HepG2 (cell line): Measurements from ENCODE around the gene AASS. TPM values are rescaled to one million over a fixed set of nuclear protein-coding genes. Genes with fewer than 3 reads are reported as not detected.

ENCODE experiments used
- ATAC-seq: fragments of 200-7000 bp; cut with Tn5 transposase; 3 replicates; pipeline ENCODE4 v1.9.1; 2020; ENCODE audit warnings: mild to moderate bottlenecking, moderate library complexity
- BruUV-seq: library from RNA; stranded (reverse); fragments of 400-500 nt; replicated peaks from 2 replicates; lab custom pipeline; 2021; lab: Mats Ljungman, UMichigan
- CTCF ChIA-PET: fragments of 300-600 bp; formaldehyde crosslinking; extraction: SDS; loops from one replicate; lab custom pipeline; 2021; ENCODE audit warnings: low total read pairs, inconsistent platforms, low intra/inter-chr PET ratio; lab: Yijun Ruan, JAX
- POLR2A ChIA-PET: fragments of 350-600 bp; sonication (Branson Sonifier 250); formaldehyde crosslinking; loops from one replicate; lab custom pipeline; 2020; ENCODE audit warnings: antibody characterized with exemption, inconsistent platforms; lab: Yijun Ruan, JAX
- DNase-seq: peaks from one replicate; pipeline ENCODE4 v3.0.0-alpha.2; 2015; ENCODE audit warnings: low spot score
- FAIRE-seq: peaks from 3 replicates; lab custom pipeline; 2011; peaks lifted over from hg19 to GRCh38; lab: Jason Lieb, UNC
- H2AFZ ChIP-seq: one replicate; pipeline ENCODE4 v1.6.1; 2011; ENCODE audit warnings: low read length, inconsistent platforms
- H3K27ac ChIP-seq: fragments of 300-600 bp; 3 replicates; pipeline ENCODE4 v1.8.0; 2011; ENCODE audit warnings: mixed run types, mild to moderate bottlenecking, mixed read lengths, low read length, inconsistent platforms; ENCODE audit not compliant: insufficient read depth; ENCODE audit errors: extremely low read length
- H3K27me3 ChIP-seq, 2 experiments: fragments of 200-600 bp in 1 of 2; 2 replicates in 1 of 2; 3 replicates in 1 of 2; pipeline versions ENCODE4 v1.6.0 to v1.8.0; 2011; ENCODE audit warnings: low read length in 2 of 2, mild to moderate bottlenecking in 2 of 2, moderate library complexity in 2 of 2, inconsistent platforms in 1 of 2; ENCODE audit not compliant: insufficient read depth in 2 of 2, control insufficient read depth in 1 of 2
- H3K36me3 ChIP-seq, 2 experiments: fragments of 200-600 bp in 1 of 2; replicated peaks in 1 of 2; 2 replicates in 1 of 2; 3 replicates in 1 of 2; pipeline versions ENCODE4 v1.5.1 to v1.8.0; 2011; ENCODE audit warnings: low read length in 2 of 2, inconsistent platforms in 1 of 2; ENCODE audit not compliant: insufficient read depth in 2 of 2, control insufficient read depth in 1 of 2
- H3K4me1 ChIP-seq: 2 replicates; pipeline ENCODE4 v1.5.1; 2012; ENCODE audit warnings: low read length, inconsistent platforms; ENCODE audit not compliant: insufficient read depth
- H3K4me2 ChIP-seq: 2 replicates; pipeline ENCODE4 v1.6.0; 2011; ENCODE audit warnings: low read depth, low read length, inconsistent platforms
- H3K4me3 ChIP-seq, 3 experiments: fragments of 200-600 bp in 1 of 3; sonication (generic), shearing (Covaris generic) in 1 of 3; replicated peaks in 1 of 3; 2 replicates each; pipeline ENCODE4 v1.5.1; 2011 to 2016; ENCODE audit warnings: low read length in 3 of 3, inconsistent platforms in 2 of 3, low read depth in 2 of 3, mild to moderate bottlenecking in 2 of 3, control low read depth in 1 of 3, mixed read lengths in 1 of 3; ENCODE audit not compliant: insufficient read depth in 1 of 3
- H3K79me2 ChIP-seq: one replicate; pipeline ENCODE4 v1.6.1; 2011; ENCODE audit warnings: low read length, inconsistent platforms; ENCODE audit not compliant: insufficient read depth
- H3K9ac ChIP-seq: 2 replicates; pipeline ENCODE4 v1.6.0; 2011; ENCODE audit warnings: mild to moderate bottlenecking, low read depth, low read length, inconsistent platforms; ENCODE audit not compliant: insufficient read depth
- H3K9me3 ChIP-seq: 2 replicates; pipeline ENCODE4 v1.5.1; 2012; ENCODE audit warnings: mild to moderate bottlenecking, low read length
- H4K20me1 ChIP-seq: 2 replicates; pipeline ENCODE4 v1.6.0; 2011; ENCODE audit warnings: inconsistent platforms, mild to moderate bottlenecking, low read length, moderate library complexity; ENCODE audit not compliant: insufficient read depth
- EEA1 ChIP-seq: sonication (generic); formaldehyde crosslinking; IDR thresholded peaks from 2 replicates; pipeline ENCODE4 v1.5.1; 2020; ENCODE audit warnings: mild to moderate bottlenecking, missing genetic modification reagents, borderline replicate concordance
- MLX ChIP-seq: IDR thresholded peaks from 2 replicates; pipeline ENCODE4 v1.6.1; 2016
- PPARG ChIP-seq: conservative IDR thresholded peaks from 2 replicates; pipeline ENCODE4 v1.6.1; 2016; ENCODE audit warnings: missing biosample characterization, missing genetic modification reagents
- SETDB1 ChIP-seq: sonication (generic); formaldehyde crosslinking; IDR thresholded peaks from 2 replicates; pipeline ENCODE4 v1.5.1; 2020; ENCODE audit warnings: missing genetic modification reagents, mild to moderate bottlenecking, borderline replicate concordance
- SNRNP70 ChIP-seq: fragments of 200-400 bp; formaldehyde crosslinking; IDR thresholded peaks from 2 replicates; pipeline ENCODE4 v1.6.1; 2017; ENCODE audit warnings: mild to moderate bottlenecking, low read depth, low read length, moderate library complexity
- ZMYM3 ChIP-seq: sonication (generic); formaldehyde crosslinking; IDR thresholded peaks from 2 replicates; pipeline ENCODE4 v1.5.1; 2020; ENCODE audit warnings: mild to moderate bottlenecking, missing genetic modification reagents
- ZNF136 ChIP-seq: sonication (generic); formaldehyde crosslinking; IDR thresholded peaks from 2 replicates; pipeline ENCODE4 v1.8.1; 2022; ENCODE audit warnings: low read depth, mild to moderate bottlenecking, moderate library complexity, missing genetic modification reagents
- ZNF224 ChIP-seq: sonication (generic); formaldehyde crosslinking; IDR thresholded peaks from 2 replicates; pipeline ENCODE4 v1.5.0; 2020; ENCODE audit warnings: mild to moderate bottlenecking, missing genetic modification reagents
- ZNF230 ChIP-seq: sonication (generic); formaldehyde crosslinking; IDR thresholded peaks from 2 replicates; pipeline ENCODE4 v1.4.0; 2020; ENCODE audit warnings: mild to moderate bottlenecking, missing genetic modification reagents
- WGBS: methylation state at CpG from one replicate; pipeline ENCODE4 v1.1.6; 2017; ENCODE audit warnings: low lambda C conversion rate; 5-methylcytosine and 5-hydroxymethylcytosine counted together
- in situ Hi-C: cut with HindIII; loops from 2 replicates; pipeline ENCODE4 v1.10.0; 2017; ENCODE audit warnings: low pct_unique_long_range_greater_than_20kb; ENCODE audit not compliant: extremely low pct_ligation_motif_present
- intact Hi-C: fragments of 100-400 bp; cut with micrococcal nuclease; formaldehyde crosslinking; loops from one replicate; pipeline ENCODE4 v1.10.0; 2022; ENCODE audit not compliant: unreplicated experiment
- polyA plus RNA-seq, 8 experiments: library from polyadenylated mRNA; depleted of rRNA in 3 of 8; stranded (reverse) in 7 of 8; unstranded in 1 of 8; fragments of >200 nt; fragmentation: Illumina TruSeq in 4 of 8; extraction: Trizol in 4 of 8; gene quantifications; 2 replicates each; pipeline versions ENCODE4 v1.2.1 to v1.2.3, GENCODE V29; 2011 to 2016; ENCODE audit warnings: low read depth in 4 of 8, missing spikeins in 1 of 8, mixed read lengths in 1 of 8; ENCODE audit not compliant: insufficient read depth in 1 of 8
- total RNA-seq, 5 experiments: library from RNA; depleted of rRNA; stranded (reverse); fragments of >200 nt; fragmentation: Illumina TruSeq; extraction: Trizol; gene quantifications; 2 replicates each; pipeline ENCODE4 v1.2.3, GENCODE V29; 2016; ENCODE audit warnings: low read depth in 1 of 5
- TF ChIP-seq, protein P1 (sequence below): sonication (generic); formaldehyde crosslinking; IDR thresholded peaks from 2 replicates; pipeline ENCODE4 v1.5.0; 2020; ENCODE audit warnings: missing genetic modification reagents
- TF ChIP-seq, protein P2 (sequence below): sonication (generic); formaldehyde crosslinking; IDR thresholded peaks from 2 replicates; pipeline ENCODE4 v1.4.0; 2020; ENCODE audit warnings: missing genetic modification reagents
- TF ChIP-seq, protein P3 (sequence below): sonication (generic); formaldehyde crosslinking; IDR thresholded peaks from 2 replicates; pipeline ENCODE4 v1.5.0; 2020; ENCODE audit warnings: mild to moderate bottlenecking, missing genetic modification reagents, moderate library complexity

Gene AASS
- total and polyA plus RNA-seq, 2 of the 13 experiments (the other 11 are each of a cell fraction or from before 2014, with no cell fraction given) = 11.6 to 43.9 TPM

GRCh38 chr7:122103064-122103463, 41.0 kb downstream of the AASS start:
- H4K20me1 ChIP-seq = no peaks in the 10 kb centered on the region
- H3K4me3 ChIP-seq = no peak overlapping the region
- H3K36me3 ChIP-seq = peaks cover 0 to 3% of the 10 kb centered on the region in 2 experiments; a peak in 1 of 5 replicates
- H3K9ac ChIP-seq = no peak overlapping the region
- no peak overlapping the region for H3K27ac ChIP-seq
- ChIA-PET POLR2A (no interaction called here), CTCF (no interaction called here)
- intact Hi-C loops = no loop called here
- BruUV-seq = no TSS peak
- in situ Hi-C loops = no loop called here
- ATAC-seq (no peak), FAIRE-seq (no peak), DNase-seq (no peak)
- no peaks in the 10 kb centered on the region for H3K79me2 ChIP-seq
- H3K4me1 ChIP-seq = no peaks in the 10 kb centered on the region
- no peaks in the 10 kb centered on the region for H3K27me3 ChIP-seq
- TF ChIP-seq ZNF136 (CRISPR knock-in tag) (0 out of 2 replicates have a peak, but pooled peaks have one; percentile 36), MLX (CRISPR knock-in tag) (no peak)
- peaks cover 6% of the 10 kb centered on the region for H3K9me3 ChIP-seq
- no peak overlapping the region for H2AFZ ChIP-seq
- H3K4me2 ChIP-seq = no peak overlapping the region

DNA sequence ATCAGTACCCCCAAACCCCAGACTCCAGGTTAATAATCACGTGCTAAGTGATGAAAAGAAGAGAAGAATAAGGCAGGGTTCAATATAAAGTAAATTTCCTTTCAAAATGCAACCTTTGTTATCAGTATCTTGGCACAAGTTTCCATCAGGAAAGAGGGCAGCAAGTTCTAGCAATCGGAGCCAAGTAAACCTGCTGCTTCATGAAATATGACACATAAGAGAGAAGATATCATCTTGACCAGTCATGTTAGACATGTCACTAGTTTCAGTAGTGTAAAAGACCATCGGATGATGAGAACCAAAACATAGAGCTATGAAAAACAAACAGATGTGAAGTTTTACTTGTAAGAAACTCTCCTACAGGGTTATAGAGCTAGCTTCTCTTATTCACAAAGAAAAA, 44.0 kb downstream of the AASS start:
- H3K27me3 ChIP-seq = no peaks in the 10 kb centered on the region
- CTCF ChIA-PET = no interaction called here
- TF ChIP-seq, protein P1, sequence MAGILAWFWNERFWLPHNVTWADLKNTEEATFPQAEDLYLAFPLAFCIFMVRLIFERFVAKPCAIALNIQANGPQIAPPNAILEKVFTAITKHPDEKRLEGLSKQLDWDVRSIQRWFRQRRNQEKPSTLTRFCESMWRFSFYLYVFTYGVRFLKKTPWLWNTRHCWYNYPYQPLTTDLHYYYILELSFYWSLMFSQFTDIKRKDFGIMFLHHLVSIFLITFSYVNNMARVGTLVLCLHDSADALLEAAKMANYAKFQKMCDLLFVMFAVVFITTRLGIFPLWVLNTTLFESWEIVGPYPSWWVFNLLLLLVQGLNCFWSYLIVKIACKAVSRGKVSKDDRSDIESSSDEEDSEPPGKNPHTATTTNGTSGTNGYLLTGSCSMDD (CRISPR knock-in tag) = no peak
- TF ChIP-seq SETDB1 (CRISPR knock-in tag) = no peak
- TF ChIP-seq, protein P2, sequence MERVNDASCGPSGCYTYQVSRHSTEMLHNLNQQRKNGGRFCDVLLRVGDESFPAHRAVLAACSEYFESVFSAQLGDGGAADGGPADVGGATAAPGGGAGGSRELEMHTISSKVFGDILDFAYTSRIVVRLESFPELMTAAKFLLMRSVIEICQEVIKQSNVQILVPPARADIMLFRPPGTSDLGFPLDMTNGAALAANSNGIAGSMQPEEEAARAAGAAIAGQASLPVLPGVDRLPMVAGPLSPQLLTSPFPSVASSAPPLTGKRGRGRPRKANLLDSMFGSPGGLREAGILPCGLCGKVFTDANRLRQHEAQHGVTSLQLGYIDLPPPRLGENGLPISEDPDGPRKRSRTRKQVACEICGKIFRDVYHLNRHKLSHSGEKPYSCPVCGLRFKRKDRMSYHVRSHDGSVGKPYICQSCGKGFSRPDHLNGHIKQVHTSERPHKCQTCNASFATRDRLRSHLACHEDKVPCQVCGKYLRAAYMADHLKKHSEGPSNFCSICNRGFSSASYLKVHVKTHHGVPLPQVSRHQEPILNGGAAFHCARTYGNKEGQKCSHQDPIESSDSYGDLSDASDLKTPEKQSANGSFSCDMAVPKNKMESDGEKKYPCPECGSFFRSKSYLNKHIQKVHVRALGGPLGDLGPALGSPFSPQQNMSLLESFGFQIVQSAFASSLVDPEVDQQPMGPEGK = no peak
- TF ChIP-seq ZMYM3 = no peak
- TF ChIP-seq ZNF224 = no peak
- no peak for TF ChIP-seq PPARG (CRISPR knock-in tag)
- TF ChIP-seq, protein P3, sequence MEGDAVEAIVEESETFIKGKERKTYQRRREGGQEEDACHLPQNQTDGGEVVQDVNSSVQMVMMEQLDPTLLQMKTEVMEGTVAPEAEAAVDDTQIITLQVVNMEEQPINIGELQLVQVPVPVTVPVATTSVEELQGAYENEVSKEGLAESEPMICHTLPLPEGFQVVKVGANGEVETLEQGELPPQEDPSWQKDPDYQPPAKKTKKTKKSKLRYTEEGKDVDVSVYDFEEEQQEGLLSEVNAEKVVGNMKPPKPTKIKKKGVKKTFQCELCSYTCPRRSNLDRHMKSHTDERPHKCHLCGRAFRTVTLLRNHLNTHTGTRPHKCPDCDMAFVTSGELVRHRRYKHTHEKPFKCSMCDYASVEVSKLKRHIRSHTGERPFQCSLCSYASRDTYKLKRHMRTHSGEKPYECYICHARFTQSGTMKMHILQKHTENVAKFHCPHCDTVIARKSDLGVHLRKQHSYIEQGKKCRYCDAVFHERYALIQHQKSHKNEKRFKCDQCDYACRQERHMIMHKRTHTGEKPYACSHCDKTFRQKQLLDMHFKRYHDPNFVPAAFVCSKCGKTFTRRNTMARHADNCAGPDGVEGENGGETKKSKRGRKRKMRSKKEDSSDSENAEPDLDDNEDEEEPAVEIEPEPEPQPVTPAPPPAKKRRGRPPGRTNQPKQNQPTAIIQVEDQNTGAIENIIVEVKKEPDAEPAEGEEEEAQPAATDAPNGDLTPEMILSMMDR (CRISPR knock-in tag) = no peak
- no peak for TF ChIP-seq SNRNP70
- TF ChIP-seq EEA1 = no peak
- TF ChIP-seq ZNF230 (CRISPR knock-in tag) = no peak
- TF ChIP-seq, all 625 proteins: peak for 0
- Histone ChIP-seq H4K20me1 (no peaks in the 10 kb centered on the region), H3K4me1 (no peaks in the 10 kb centered on the region), H3K36me3 (0 out of 5 replicates have a peak, but pooled peaks cover 0 to 3% of the 10 kb centered on the region in 2 experiments), H3K27ac (no peak overlapping the region), H3K4me3 (no peak overlapping the region), H3K9me3 (peaks cover 6% of the 10 kb centered on the region), H3K4me2 (no peak overlapping the region), H3K9ac (no peak overlapping the region), H3K79me2 (no peaks in the 10 kb centered on the region), H2AFZ (no peak overlapping the region)
- ATAC-seq (no peak), DNase-seq (no peak), FAIRE-seq (no peak)
- POLR2A ChIA-PET = no interaction called here
- intact Hi-C loops (no loop called here), in situ Hi-C loops (no loop called here)
- no TSS peak for BruUV-seq
- WGBS = 96% methylated on average over 3 of the region's 3 CpGs
